Liver (tissue), 9 donors: Measurements from ENCODE around the gene GRIFIN. TPM values are rescaled to one million over a fixed set of nuclear protein-coding genes. Genes with fewer than 3 reads are reported as not detected.

ENCODE experiments used
- DNase-seq: peaks from one replicate; pipeline ENCODE4 v3.0.0-alpha.2; 2017; ENCODE audit warnings: low spot score
- H3K27ac ChIP-seq, 2 donors: one replicate each; pipeline ENCODE4 v1.7.0; 2013; ENCODE audit warnings: inconsistent platforms in 2 of 2, low read length in 2 of 2, control low read depth in 1 of 2, low read depth in 1 of 2, mild to moderate bottlenecking in 1 of 2
- H3K27me3 ChIP-seq, 4 donors: one replicate each; pipeline versions ENCODE4 v1.6.1 to v1.7.0; 2013; ENCODE audit warnings: low read length in 3 of 4, inconsistent platforms in 1 of 4, mild to moderate bottlenecking in 1 of 4, moderate library complexity in 1 of 4; ENCODE audit not compliant: control insufficient read depth in 4 of 4, insufficient read depth in 4 of 4
- H3K36me3 ChIP-seq, 4 donors: one replicate each; pipeline versions ENCODE4 v1.6.1 to v1.7.0; 2013; ENCODE audit warnings: low read length in 3 of 4, mild to moderate bottlenecking in 3 of 4, low read depth in 1 of 4, moderate library complexity in 1 of 4; ENCODE audit not compliant: control insufficient read depth in 4 of 4, insufficient read depth in 3 of 4
- H3K4me1 ChIP-seq, 4 donors: one replicate each; pipeline versions ENCODE4 v1.6.1 to v1.7.0; 2013; ENCODE audit warnings: low read length in 3 of 4, mild to moderate bottlenecking in 3 of 4, moderate library complexity in 1 of 4; ENCODE audit not compliant: control insufficient read depth in 4 of 4, insufficient read depth in 4 of 4
- H3K4me3 ChIP-seq, 3 donors: one replicate each; pipeline versions ENCODE4 v1.6.1 to v1.7.0; 2013; ENCODE audit warnings: low read length in 3 of 3, control low read depth in 1 of 3, low read depth in 1 of 3, mild to moderate bottlenecking in 1 of 3
- H3K9ac ChIP-seq, 2 donors: one replicate each; pipeline ENCODE4 v1.7.0; 2013; ENCODE audit warnings: low read length in 2 of 2, mild to moderate bottlenecking in 2 of 2, moderate library complexity in 2 of 2, control low read depth in 1 of 2, low read depth in 1 of 2
- H3K9me3 ChIP-seq, 4 donors: one replicate each; pipeline versions ENCODE4 v1.6.1 to v1.7.0; 2013; ENCODE audit warnings: low read length in 3 of 4; ENCODE audit not compliant: control insufficient read depth in 4 of 4
- ATF3 ChIP-seq: IDR thresholded peaks from 2 replicates; pipeline ENCODE4 v1.6.1; 2016; ENCODE audit warnings: antibody characterized with exemption
- CTCF ChIP-seq: fragments of 150-350 bp; IDR thresholded peaks from 2 replicates; pipeline ENCODE4 v1.5.1; 2017; ENCODE audit warnings: improper control_type of control experiment, low read depth, low read length; ENCODE audit not compliant: missing input control
- EGR1 ChIP-seq, 2 donors: IDR thresholded peaks; 2 replicates each; pipeline ENCODE4 v1.6.1; 2016 to 2018; ENCODE audit warnings: antibody characterized with exemption in 2 of 2, low read depth in 2 of 2
- JUND ChIP-seq, 2 donors: IDR thresholded peaks; 2 replicates each; pipeline ENCODE4 v1.6.1; 2016; ENCODE audit warnings: antibody characterized with exemption in 2 of 2
- RAD21 ChIP-seq, 2 donors: IDR thresholded peaks; 2 replicates each; pipeline ENCODE4 v1.6.1; 2016; ENCODE audit warnings: antibody characterized with exemption in 2 of 2, mild to moderate bottlenecking in 2 of 2
- RXRA ChIP-seq, 2 donors: IDR thresholded peaks; 2 replicates each; pipeline ENCODE4 v1.6.1; 2017 to 2018; ENCODE audit warnings: antibody characterized with exemption in 2 of 2, mild to moderate bottlenecking in 1 of 2
- TAF1 ChIP-seq: conservative IDR thresholded peaks from 2 replicates; pipeline ENCODE4 v1.6.1; 2016; ENCODE audit warnings: antibody characterized with exemption, mild to moderate bottlenecking
- YY1 ChIP-seq: IDR thresholded peaks from 2 replicates; pipeline ENCODE4 v1.6.1; 2016; ENCODE audit warnings: antibody characterized with exemption, mild to moderate bottlenecking
- ZBTB33 ChIP-seq: IDR thresholded peaks from 2 replicates; pipeline ENCODE4 v1.6.1; 2016; ENCODE audit warnings: antibody characterized with exemption
- WGBS: extraction: QIAGEN DNeasy Blood & Tissue Kit; methylation state at CpG from one replicate; pipeline ENCODE4 v1.1.7; 2013; 5-methylcytosine and 5-hydroxymethylcytosine counted together
- polyA plus RNA-seq, 2 donors: library from polyadenylated mRNA; stranded (reverse) in 1 of 2; unstranded in 1 of 2; fragments of 200-250 nt in 1 of 2; fragments of >200 nt in 1 of 2; fragmentation: Nextera tagmentation in 1 of 2; extraction: Ambion mirVana in 1 of 2; gene quantifications; one replicate each; pipeline versions ENCODE4 v1.2.1 to v1.2.3, GENCODE V29; 2013 to 2015
- total RNA-seq, 2 donors: library from RNA; depleted of rRNA; stranded (reverse); fragments of >200 nt; gene quantifications; one replicate each; pipeline ENCODE4 v1.2.3, GENCODE V29; 2014
- donor health status: healthy.
- donor health status: healthy.
- donor health status: healthy.
- donor health status: healthy.
- donor health status: healthy.

The GRIFIN gene
- total and polyA plus RNA-seq, 4 donors, result not detected

GRCh38 chr7:2452074-2452507 lies 24.1 kb downstream of the GRIFIN start:
- H3K9ac ChIP-seq, result no peak overlapping the region
- H3K4me1 ChIP-seq, result peaks cover 3 to 11% (median 9%) of the 10 kb centered on the region in 4 donors
- TF ChIP-seq YY1 (no peak), CTCF (no peak), JUND (IDR thresholded peaks at IDR 0.05) (no peak), ATF3 (no peak)
- no peaks in the 10 kb centered on the region for H3K9me3 ChIP-seq
- no peak overlapping the region for H3K27ac ChIP-seq
- no peaks in the 10 kb centered on the region for H3K27me3 ChIP-seq
- DNase-seq, result no peak
- no peaks in the 10 kb centered on the region for H3K36me3 ChIP-seq
- WGBS, result 30% methylated on average over 16 of the region's 16 CpGs
- peak overlapping the region in 1 of 3 donors; percentile 37 for H3K4me3 ChIP-seq

GRCh38 chr7:2451171-2452073 lies 24.8 kb downstream of the GRIFIN start:
- peaks cover 0 to 3% (median 0%) of the 10 kb centered on the region in 4 donors for H3K36me3 ChIP-seq
- no peak overlapping the region for H3K27ac ChIP-seq
- H3K4me3 ChIP-seq, result peak overlapping the region in 2 of 3 donors; percentile 35 to 37
- TF ChIP-seq ZBTB33, result no peak
- peak; percentile 84 to 93 for TF ChIP-seq RAD21 (IDR thresholded peaks at IDR 0.05)
- peak in 1 of 2 donors; percentile 29 for TF ChIP-seq RXRA (IDR thresholded peaks at IDR 0.05)
- TF ChIP-seq EGR1 (IDR thresholded peaks at IDR 0.05; ENCODE audit: low read depth in 2 of 2), result no peak
- TF ChIP-seq CTCF, result peak; percentile 84
- TF ChIP-seq TAF1, result no peak
- no peaks in the 10 kb centered on the region for H3K27me3 ChIP-seq
- WGBS, result 13% methylated on average over 34 of the region's 34 CpGs
- no peak overlapping the region for H3K9ac ChIP-seq
- H3K9me3 ChIP-seq, result no peaks in the 10 kb centered on the region
- H3K4me1 ChIP-seq, result peaks cover 3 to 11% (median 9%) of the 10 kb centered on the region in 4 donors
- peak; percentile 84 for DNase-seq
